Suprapubic skin (tissue), 3 donors: Measurements from ENCODE around the gene ANKRD11.
"Not testable (repeated sequence)": the region's sequence is repeated elsewhere in the genome, so short reads cannot be mapped to it uniquely, and the experiment has no call there.

ENCODE experiments used
- POLR2A ChIP-seq, 2 donors: fragments of 450-650 bp; IDR thresholded peaks; one replicate each; pipeline ENCODE4 v1.6.1; 2017; ENCODE audit warnings: antibody characterized with exemption in 2 of 2, mild to moderate bottlenecking in 2 of 2, moderate library complexity in 2 of 2
- TF ChIP-seq, protein P1 (sequence below), 2 donors: fragments of 200-600 bp in 1 of 2; fragments of 450-650 bp in 1 of 2; sonication (generic) in 1 of 2; IDR thresholded peaks; one replicate each; pipeline ENCODE4 v1.5.1; 2016 to 2019; ENCODE audit warnings: antibody characterized with exemption in 2 of 2, mild to moderate bottlenecking in 1 of 2, moderate library complexity in 1 of 2

DNA sequence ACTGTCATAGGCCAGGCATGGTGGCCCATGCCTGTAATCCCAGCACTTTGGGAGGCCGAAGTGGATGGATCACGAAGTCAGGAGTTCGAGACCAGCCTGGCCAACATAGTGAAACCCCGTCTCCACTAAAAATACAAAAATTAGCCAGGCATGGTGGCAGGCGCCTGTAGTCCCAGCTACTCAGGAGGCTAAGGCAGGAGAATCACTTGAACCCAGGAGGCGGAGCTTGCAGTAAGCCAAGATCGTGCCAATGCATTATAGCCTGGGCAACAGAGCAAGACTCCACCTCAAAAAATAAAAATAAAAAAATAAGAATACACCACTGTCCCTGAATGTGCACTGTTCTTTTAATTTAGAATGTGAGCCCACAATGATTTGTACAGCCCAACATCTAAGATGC lies 61.8 kb downstream of the ANKRD11 start:
- TF ChIP-seq POLR2A (IDR thresholded peaks at IDR 0.05), result not testable (repeated sequence)
- TF ChIP-seq, protein P1, sequence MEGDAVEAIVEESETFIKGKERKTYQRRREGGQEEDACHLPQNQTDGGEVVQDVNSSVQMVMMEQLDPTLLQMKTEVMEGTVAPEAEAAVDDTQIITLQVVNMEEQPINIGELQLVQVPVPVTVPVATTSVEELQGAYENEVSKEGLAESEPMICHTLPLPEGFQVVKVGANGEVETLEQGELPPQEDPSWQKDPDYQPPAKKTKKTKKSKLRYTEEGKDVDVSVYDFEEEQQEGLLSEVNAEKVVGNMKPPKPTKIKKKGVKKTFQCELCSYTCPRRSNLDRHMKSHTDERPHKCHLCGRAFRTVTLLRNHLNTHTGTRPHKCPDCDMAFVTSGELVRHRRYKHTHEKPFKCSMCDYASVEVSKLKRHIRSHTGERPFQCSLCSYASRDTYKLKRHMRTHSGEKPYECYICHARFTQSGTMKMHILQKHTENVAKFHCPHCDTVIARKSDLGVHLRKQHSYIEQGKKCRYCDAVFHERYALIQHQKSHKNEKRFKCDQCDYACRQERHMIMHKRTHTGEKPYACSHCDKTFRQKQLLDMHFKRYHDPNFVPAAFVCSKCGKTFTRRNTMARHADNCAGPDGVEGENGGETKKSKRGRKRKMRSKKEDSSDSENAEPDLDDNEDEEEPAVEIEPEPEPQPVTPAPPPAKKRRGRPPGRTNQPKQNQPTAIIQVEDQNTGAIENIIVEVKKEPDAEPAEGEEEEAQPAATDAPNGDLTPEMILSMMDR (IDR thresholded peaks at IDR 0.05), result not testable (repeated sequence)
